ENCODE measurements around the gene STK24. TPM values are rescaled to one million over a fixed set of nuclear protein-coding genes. Genes with fewer than 3 reads are reported as not detected.

Gene STK24
- total RNA-seq, 2 experiments from 2014 or later: 60.4 to 88.7 TPM

DNA sequence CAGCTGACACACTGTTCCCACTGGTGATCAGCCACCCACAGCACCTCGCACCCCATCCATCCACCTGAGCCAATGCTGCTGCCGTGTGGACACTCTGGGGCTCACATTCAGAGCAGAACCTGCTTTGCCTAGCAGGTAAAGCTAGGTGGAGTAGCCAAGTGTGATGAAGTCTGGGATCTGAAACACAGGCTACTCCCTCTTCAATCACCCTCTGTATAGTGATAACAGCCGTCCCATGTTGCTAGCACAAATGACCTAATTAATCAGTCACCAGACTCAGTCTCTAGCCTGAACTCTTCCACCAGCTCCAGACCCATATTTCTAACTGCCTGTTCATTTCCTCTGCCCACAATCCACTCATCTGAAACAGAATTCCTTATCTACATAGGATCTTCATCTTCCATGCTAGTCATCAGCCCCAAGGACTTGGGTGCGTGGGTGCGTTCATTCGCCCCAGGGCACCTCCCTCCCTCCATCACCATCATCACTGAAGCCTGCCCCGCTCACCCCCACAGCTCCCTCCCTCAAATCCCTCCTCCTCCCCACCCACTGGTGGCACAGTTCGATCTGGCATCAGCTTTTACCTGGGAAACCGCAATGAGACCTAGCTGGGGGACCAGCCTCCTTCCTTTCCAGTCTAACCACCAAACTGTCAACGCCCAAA lies 19.8 kb downstream of the STK24 start:
- ChIA-PET POLR2A (interaction anchor here (0.8 to 0.9 kb wide), 3 partner anchors 9 to 25 kb away, joined by 3 read pairs; no protein-coding TSS in a partner anchor), CTCF (ENCODE audit: unreplicated experiment) (no interaction called here)
- no peaks in the 10 kb centered on the region for H3K9me2 ChIP-seq (ENCODE audit: insufficient read depth, low read length)
- no peak overlapping the region for H3K27ac ChIP-seq (ENCODE audit: low read depth, low read length, poor library complexity, severe bottlenecking)
- TF ChIP-seq, protein P1, sequence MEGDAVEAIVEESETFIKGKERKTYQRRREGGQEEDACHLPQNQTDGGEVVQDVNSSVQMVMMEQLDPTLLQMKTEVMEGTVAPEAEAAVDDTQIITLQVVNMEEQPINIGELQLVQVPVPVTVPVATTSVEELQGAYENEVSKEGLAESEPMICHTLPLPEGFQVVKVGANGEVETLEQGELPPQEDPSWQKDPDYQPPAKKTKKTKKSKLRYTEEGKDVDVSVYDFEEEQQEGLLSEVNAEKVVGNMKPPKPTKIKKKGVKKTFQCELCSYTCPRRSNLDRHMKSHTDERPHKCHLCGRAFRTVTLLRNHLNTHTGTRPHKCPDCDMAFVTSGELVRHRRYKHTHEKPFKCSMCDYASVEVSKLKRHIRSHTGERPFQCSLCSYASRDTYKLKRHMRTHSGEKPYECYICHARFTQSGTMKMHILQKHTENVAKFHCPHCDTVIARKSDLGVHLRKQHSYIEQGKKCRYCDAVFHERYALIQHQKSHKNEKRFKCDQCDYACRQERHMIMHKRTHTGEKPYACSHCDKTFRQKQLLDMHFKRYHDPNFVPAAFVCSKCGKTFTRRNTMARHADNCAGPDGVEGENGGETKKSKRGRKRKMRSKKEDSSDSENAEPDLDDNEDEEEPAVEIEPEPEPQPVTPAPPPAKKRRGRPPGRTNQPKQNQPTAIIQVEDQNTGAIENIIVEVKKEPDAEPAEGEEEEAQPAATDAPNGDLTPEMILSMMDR (conservative IDR thresholded peaks at IDR 0.05; ENCODE audit: low read length): no peak
- H3K79me2 ChIP-seq (ENCODE audit: insufficient read depth, low read depth, low read length): peaks cover 89% of the 10 kb centered on the region
- peaks cover 25% of the 10 kb centered on the region for H3K4me1 ChIP-seq (ENCODE audit: insufficient read depth, low read length, poor library complexity, severe bottlenecking)
- H4K20me1 ChIP-seq (ENCODE audit: insufficient read depth, low read length): peaks cover 10% of the 10 kb centered on the region
- H3K4me3 ChIP-seq (ENCODE audit: low read depth, low read length, poor library complexity, severe bottlenecking): no peak overlapping the region
- H3K4me2 ChIP-seq (ENCODE audit: low read length): no peak overlapping the region
- H3K36me3 ChIP-seq (ENCODE audit: insufficient read depth, low read length): peaks cover 9% of the 10 kb centered on the region
- H3K9me3 ChIP-seq (ENCODE audit: low read length): no peaks in the 10 kb centered on the region
- H2AFZ ChIP-seq (ENCODE audit: low read length): no peak overlapping the region
- intact Hi-C loops (cut with micrococcal nuclease; ENCODE audit: unreplicated experiment): no loop called here
- no TSS peak for BruUV-seq (replicated peaks)
- DNase-seq (ENCODE audit: low spot score): no peak

DNA sequence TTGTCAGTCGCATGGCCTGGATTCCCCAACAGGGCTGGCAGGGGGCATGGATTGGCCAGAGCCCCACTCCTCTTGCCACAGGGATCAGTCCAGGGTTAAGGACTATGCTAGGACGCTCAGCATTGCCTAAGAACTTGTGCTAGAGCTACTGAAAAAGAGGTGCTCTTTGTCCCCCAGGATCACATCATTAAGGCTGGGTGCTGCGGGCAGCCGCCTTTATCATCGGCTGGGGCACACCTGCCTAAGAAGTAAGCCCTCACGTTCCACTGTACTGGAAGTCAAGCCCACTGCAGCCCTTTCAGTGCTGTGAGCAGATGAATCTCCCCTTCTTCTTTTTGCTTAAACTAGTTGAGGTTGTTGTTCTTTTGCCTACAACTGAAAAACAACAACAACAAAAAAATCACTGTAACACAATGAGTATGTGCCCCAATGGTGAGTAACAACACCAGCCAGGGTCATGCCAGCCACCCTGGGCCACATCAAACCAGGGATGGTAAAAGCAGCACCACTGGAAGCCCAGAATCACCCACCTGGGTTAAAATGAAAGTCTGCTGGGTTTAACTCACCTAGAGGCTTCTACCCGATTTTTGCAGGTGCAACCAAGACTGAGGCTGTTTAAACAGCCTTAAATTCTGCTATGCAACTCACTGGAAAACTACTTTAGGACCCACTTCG lies 20.6 kb downstream of the STK24 start:
- H3K79me2 ChIP-seq (ENCODE audit: insufficient read depth, low read depth, low read length): peaks cover 88% of the 10 kb centered on the region
- no peaks in the 10 kb centered on the region for H3K9me2 ChIP-seq (ENCODE audit: insufficient read depth, low read length)
- H3K4me1 ChIP-seq (ENCODE audit: insufficient read depth, low read length, poor library complexity, severe bottlenecking): peaks cover 18% of the 10 kb centered on the region
- intact Hi-C loops (cut with micrococcal nuclease; ENCODE audit: unreplicated experiment): no loop called here
- BruUV-seq (replicated peaks): no TSS peak
- TF ChIP-seq EZH2phosphoT487 (IDR thresholded peaks at IDR 0.05; ENCODE audit: borderline replicate concordance, low read depth, low read length): no peak
- TF ChIP-seq, protein P1 (conservative IDR thresholded peaks at IDR 0.05; ENCODE audit: low read length): no peak
- no peak for DNase-seq (ENCODE audit: low spot score)
- no peak overlapping the region for H3K4me2 ChIP-seq (ENCODE audit: low read length)
- peaks cover 8% of the 10 kb centered on the region; the same call in 1 of the 2 replicates for H4K20me1 ChIP-seq (ENCODE audit: insufficient read depth, low read length)
- peaks cover 13% of the 10 kb centered on the region for H3K36me3 ChIP-seq (ENCODE audit: insufficient read depth, low read length)
- no peak overlapping the region for H2AFZ ChIP-seq (ENCODE audit: low read length)
- H3K9me3 ChIP-seq (ENCODE audit: low read length): no peaks in the 10 kb centered on the region
- ChIA-PET POLR2A (interaction anchor here (0.8 to 0.9 kb wide), 2 partner anchors 8 to 10 kb away, joined by 3 read pairs; no protein-coding TSS in a partner anchor), CTCF (ENCODE audit: unreplicated experiment) (no interaction called here)
- H3K27ac ChIP-seq (ENCODE audit: low read depth, low read length, poor library complexity, severe bottlenecking): no peak overlapping the region
- no peak overlapping the region for H3K4me3 ChIP-seq (ENCODE audit: low read depth, low read length, poor library complexity, severe bottlenecking)

Measured in OCI-LY7 (cell line).